Measurements from ENCODE around the gene ZBTB47.

Gene ZBTB47

DNA sequence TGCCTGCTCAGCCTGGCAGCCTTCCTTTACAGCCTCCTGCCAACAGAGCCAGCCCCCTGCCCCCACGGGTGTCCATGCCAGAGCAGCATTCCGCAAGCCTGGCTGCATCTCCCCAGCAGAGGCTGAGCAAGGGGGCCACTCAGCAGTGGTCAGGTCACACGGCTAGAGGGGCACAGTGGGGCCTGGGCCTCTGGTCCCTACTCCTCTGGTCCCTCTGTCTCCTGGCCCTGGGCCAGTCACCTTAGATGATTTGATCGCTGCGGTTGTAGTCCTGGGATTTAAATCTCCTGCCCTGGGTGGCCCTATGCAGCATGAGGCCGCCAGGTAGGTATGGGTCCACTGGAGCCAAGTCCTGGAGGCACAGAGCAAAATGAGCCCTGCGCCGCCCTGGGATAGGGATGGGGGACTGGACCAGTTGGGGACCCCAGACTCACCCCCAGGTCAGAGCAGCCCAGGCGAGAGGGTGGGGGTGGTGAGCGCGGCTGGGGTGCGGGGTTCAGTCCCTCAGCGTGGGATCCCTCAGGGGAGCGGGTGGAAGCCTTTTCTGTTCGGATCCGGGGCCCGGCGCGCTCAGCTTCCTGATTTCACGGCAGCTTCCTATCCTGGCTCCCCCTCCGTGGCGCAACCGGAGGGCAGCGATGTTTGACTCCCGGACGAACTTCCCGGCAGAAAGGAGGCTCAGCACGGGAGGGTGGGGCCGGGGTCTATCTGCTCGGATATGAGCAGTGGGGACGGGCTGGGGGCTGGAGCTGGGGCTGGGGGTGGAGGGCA, at the start of gene ZBTB47:
TSS of gene ZBTB47 (plus strand) at position 138 of the 771 bp plus-strand sequence. CDS start 4,659 bp downstream, outside the sequence.
- DNase-seq (ENCODE audit: low read depth): peak; percentile 39
- TF ChIP-seq CTCF (conservative IDR thresholded peaks at IDR 0.05; ENCODE audit: low read depth, low read length): no peak

GRCh38 chr3:42605546-42606173, 47.8 kb upstream of the ZBTB47 start:
- DNase-seq (ENCODE audit: low read depth): no peak
- no peak overlapping the region for H3K4me3 ChIP-seq (ENCODE audit: low read depth, low read length)
- no peak for TF ChIP-seq CTCF (conservative IDR thresholded peaks at IDR 0.05; ENCODE audit: low read depth, low read length)

More for the DNA sequence above, at the start of gene ZBTB47:
- peak within 1 kb of the TSS; percentile 83 for H3K4me3 ChIP-seq (ENCODE audit: low read depth, low read length)

DNA sequence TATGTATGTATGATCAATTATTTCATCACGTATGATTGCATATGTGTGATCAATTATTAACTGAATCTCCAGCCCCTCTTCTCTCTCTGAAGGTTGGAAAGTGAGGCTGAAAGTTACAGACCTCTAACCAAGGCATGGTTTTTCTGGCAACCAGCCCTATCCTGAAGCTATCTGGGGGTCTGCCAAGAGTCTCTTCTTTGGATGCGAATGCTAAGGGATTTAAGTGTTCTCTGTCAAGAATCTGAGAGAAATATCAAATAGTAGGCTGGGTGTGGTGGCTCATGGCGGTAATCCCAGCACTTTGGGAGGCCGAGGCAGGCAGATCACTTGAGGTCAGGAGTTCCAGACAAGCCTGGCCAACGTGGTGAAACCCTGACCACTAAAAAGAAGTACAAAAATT, 44.9 kb upstream of the ZBTB47 start:
- peak; percentile 47 for DNase-seq (ENCODE audit: low read depth)
- no peak overlapping the region for H3K4me3 ChIP-seq (ENCODE audit: low read depth, low read length)
- no peak for TF ChIP-seq CTCF (conservative IDR thresholded peaks at IDR 0.05; ENCODE audit: low read depth, low read length)

- no peak for TF ChIP-seq CTCF (conservative IDR thresholded peaks at IDR 0.05; ENCODE audit: low read depth, low read length)
- DNase-seq (ENCODE audit: low read depth): no peak
These were observed 42.5 kb upstream of the ZBTB47 start for GRCh38 chr3:42610976-42611375.

DNA sequence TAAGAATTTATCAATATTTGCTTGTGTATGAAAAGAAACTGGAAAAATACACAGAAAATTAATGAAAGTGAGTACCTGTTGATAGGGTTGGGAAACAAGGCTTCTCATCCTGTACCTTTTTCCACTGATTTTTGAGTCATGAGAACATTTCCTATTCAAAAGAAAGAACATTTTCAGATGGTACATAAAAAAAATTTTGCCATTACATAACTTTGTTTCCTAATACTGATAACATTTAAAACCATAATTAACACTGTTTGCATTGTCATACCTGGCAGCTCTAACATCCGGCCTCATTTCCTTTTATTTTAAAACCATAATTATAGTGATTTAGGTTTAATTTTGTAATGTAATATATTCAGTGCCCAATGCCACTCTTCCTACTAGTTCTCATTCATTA, 41.3 kb upstream of the ZBTB47 start:
- DNase-seq (ENCODE audit: low read depth): no peak
- no peak overlapping the region for H3K4me3 ChIP-seq (ENCODE audit: low read depth, low read length)
- TF ChIP-seq CTCF (conservative IDR thresholded peaks at IDR 0.05; ENCODE audit: low read depth, low read length): no peak

More at GRCh38 chr3:42610976-42611375, 42.5 kb upstream of the ZBTB47 start:
- no peak overlapping the region for H3K4me3 ChIP-seq (ENCODE audit: low read depth, low read length)

GRCh38 chr3:42612928-42613327, 40.6 kb upstream of the ZBTB47 start:
- no peak overlapping the region for H3K4me3 ChIP-seq (ENCODE audit: low read depth, low read length)

More at GRCh38 chr3:42612928-42613327, 40.6 kb upstream of the ZBTB47 start:
- DNase-seq (ENCODE audit: low read depth): no peak
- no peak for TF ChIP-seq CTCF (conservative IDR thresholded peaks at IDR 0.05; ENCODE audit: low read depth, low read length)

Measured in choroid plexus epithelial cell (primary cell).